GM23338 (cell line): ENCODE data around the gene PPP1R37. TPM values are rescaled to one million over a fixed set of nuclear protein-coding genes. Genes with fewer than 3 reads are reported as not detected.

Source experiments
- ATAC-seq: fragments of 200-7000 bp; cut with Tn5 transposase; 3 replicates; pipeline ENCODE4 v1.9.1; 2020
- DNase-seq: peaks from one replicate; pipeline ENCODE4 v3.0.0-alpha.2; 2015; ENCODE audit warnings: low spot score
- H2AFZ ChIP-seq: fragments of 200-600 bp; sonication (generic); 2 replicates; pipeline ENCODE4 v1.8.0; 2016; ENCODE audit warnings: antibody characterized with exemption, mild to moderate bottlenecking, moderate library complexity
- H3F3A ChIP-seq: fragments of 200-600 bp; sonication (generic); replicated peaks from 2 replicates; pipeline ENCODE4 v1.8.0; 2017; ENCODE audit warnings: antibody characterized with exemption, mixed run types, low read depth
- H3K27ac ChIP-seq: fragments of 200-600 bp; sonication (generic); 2 replicates; pipeline ENCODE4 v1.6.1; 2016; ENCODE audit warnings: low read depth
- H3K27me3 ChIP-seq: fragments of 200-600 bp; sonication (generic); 2 replicates; pipeline ENCODE4 v1.8.0; 2016; ENCODE audit warnings: mild to moderate bottlenecking, mixed run types, moderate library complexity; ENCODE audit not compliant: insufficient read depth
- H3K36me3 ChIP-seq: fragments of 200-600 bp; sonication (generic); 2 replicates; pipeline ENCODE4 v1.8.0; 2016; ENCODE audit warnings: mild to moderate bottlenecking; ENCODE audit not compliant: insufficient read depth
- H3K4me1 ChIP-seq: fragments of 200-600 bp; sonication (generic); 2 replicates; pipeline ENCODE4 v1.8.0; 2016; ENCODE audit warnings: mild to moderate bottlenecking, moderate library complexity; ENCODE audit not compliant: insufficient read depth
- H3K4me2 ChIP-seq: fragments of 200-600 bp; sonication (generic); 2 replicates; pipeline ENCODE4 v1.7.1; 2017; ENCODE audit warnings: mixed run types
- H3K4me3 ChIP-seq: fragments of 200-600 bp; sonication (generic); 2 replicates; pipeline ENCODE4 v1.6.1; 2016; ENCODE audit warnings: mixed run types
- H3K79me2 ChIP-seq: fragments of 200-600 bp; sonication (generic); replicated peaks from 2 replicates; pipeline ENCODE4 v1.8.0; 2017; ENCODE audit warnings: mild to moderate bottlenecking; ENCODE audit not compliant: insufficient read depth
- H3K9me2 ChIP-seq: fragments of 200-600 bp; sonication (generic); 2 replicates; pipeline ENCODE4 v1.8.0; 2017; ENCODE audit not compliant: insufficient read depth
- H4K20me1 ChIP-seq: fragments of 200-600 bp; sonication (generic); replicated peaks from 2 replicates; pipeline ENCODE4 v1.8.0; 2017; ENCODE audit warnings: mild to moderate bottlenecking; ENCODE audit not compliant: insufficient read depth
- H3K27ac Mint-ChIP-seq: 2 replicates; pipeline ENCODE4 v1.8.0; 2020; ENCODE audit warnings: inconsistent platforms, mild to moderate bottlenecking, moderate library complexity, mixed read lengths
- H3K27me3 Mint-ChIP-seq: 3 replicates; pipeline ENCODE4 v1.8.0; 2022; ENCODE audit warnings: low read depth, mild to moderate bottlenecking, moderate library complexity, mixed read lengths, inconsistent platforms; ENCODE audit not compliant: insufficient read depth, poor library complexity
- H3K36me3 Mint-ChIP-seq: 3 replicates; pipeline ENCODE4 v1.8.0; 2021; ENCODE audit warnings: low read depth, mild to moderate bottlenecking, inconsistent platforms, moderate library complexity, mixed read lengths
- H3K4me1 Mint-ChIP-seq: 3 replicates; pipeline ENCODE4 v1.8.0; 2020; ENCODE audit warnings: mild to moderate bottlenecking, inconsistent platforms, mixed read lengths
- H3K4me3 Mint-ChIP-seq: 3 replicates; pipeline ENCODE4 v1.8.0; 2021; ENCODE audit warnings: moderate library complexity, mild to moderate bottlenecking, inconsistent platforms, mixed read lengths
- H3K9me3 Mint-ChIP-seq: 3 replicates; pipeline ENCODE4 v1.8.0; 2020; ENCODE audit warnings: moderate library complexity, mild to moderate bottlenecking, inconsistent platforms, mixed read lengths
- CREB1 ChIP-seq: fragments of 250-450 bp; sonication (Bioruptor Pico); IDR thresholded peaks from 2 replicates; pipeline ENCODE4 v1.5.0; 2020; ENCODE audit warnings: low read depth, mild to moderate bottlenecking, moderate library complexity
- EZH2 ChIP-seq: fragments of 200-600 bp; sonication (generic); IDR thresholded peaks from one replicate; pipeline ENCODE4 v1.8.0; 2017; ENCODE audit warnings: antibody characterized with exemption, mild to moderate bottlenecking, low read depth; ENCODE audit not compliant: unreplicated experiment
- EZH2phosphoT487 ChIP-seq: fragments of 200-600 bp; sonication (generic); IDR thresholded peaks from one replicate; pipeline ENCODE4 v1.8.1; 2018; ENCODE audit warnings: antibody characterized with exemption; ENCODE audit not compliant: unreplicated experiment
- JUNB ChIP-seq: IDR thresholded peaks from one replicate; pipeline ENCODE4 v1.6.1; 2016; ENCODE audit warnings: antibody characterized with exemption; ENCODE audit not compliant: unreplicated experiment
- NANOG ChIP-seq: IDR thresholded peaks from 2 replicates; pipeline ENCODE4 v1.6.1; 2016; ENCODE audit warnings: antibody characterized with exemption, borderline replicate concordance
- POLR2AphosphoS5 ChIP-seq: IDR thresholded peaks from 2 replicates; pipeline ENCODE4 v1.6.1; 2016; ENCODE audit warnings: antibody characterized with exemption, low read depth
- ZNF114 ChIP-seq: fragments of 250-450 bp; sonication (Bioruptor Pico); IDR thresholded peaks from 2 replicates; pipeline ENCODE4 v1.5.0; 2020; ENCODE audit warnings: mild to moderate bottlenecking, moderate library complexity
- ZNF331 ChIP-seq: fragments of 250-450 bp; sonication (Bioruptor Pico); IDR thresholded peaks from 2 replicates; pipeline ENCODE4 v1.5.0; 2020; ENCODE audit warnings: low read depth, mild to moderate bottlenecking, moderate library complexity
- polyA plus RNA-seq: library from polyadenylated mRNA; unstranded; fragments of >200 nt; fragmentation: Nextera tagmentation; extraction: Ambion mirVana; gene quantifications from 2 replicates; pipeline ENCODE4 v1.2.1, GENCODE V29; 2016
- total RNA-seq: library from RNA; depleted of rRNA; stranded (reverse); fragments of >200 nt; shearing (Covaris generic); gene quantifications from 2 replicates; pipeline ENCODE4 v1.2.3, GENCODE V29; 2014
- TF ChIP-seq, protein P1 (sequence below): IDR thresholded peaks from one replicate; pipeline ENCODE4 v1.6.1; 2018; ENCODE audit warnings: antibody characterized with exemption; ENCODE audit not compliant: unreplicated experiment
- TF ChIP-seq, protein P2 (sequence below): IDR thresholded peaks from 2 replicates; pipeline ENCODE4 v1.6.1; 2016; ENCODE audit warnings: antibody characterized with exemption
- TF ChIP-seq, protein P3 (sequence below), 2 experiments: fragments of 200-600 bp in 1 of 2; sonication (generic) in 1 of 2; conservative IDR thresholded peaks; 2 replicates each; pipeline versions ENCODE4 v1.5.1 to v1.6.1; 2016 to 2017; ENCODE audit warnings: antibody characterized with exemption in 2 of 2, low read depth in 2 of 2, mild to moderate bottlenecking in 2 of 2, moderate library complexity in 1 of 2
- TF ChIP-seq, protein P4 (sequence below): fragments of 250-450 bp; sonication (Bioruptor Pico); IDR thresholded peaks from 2 replicates; pipeline ENCODE4 v1.5.0; 2020; ENCODE audit warnings: mild to moderate bottlenecking, moderate library complexity

The PPP1R37 gene
- total and polyA plus RNA-seq, 2 experiments from 2014 or later = 6.9 to 47.2 TPM

DNA sequence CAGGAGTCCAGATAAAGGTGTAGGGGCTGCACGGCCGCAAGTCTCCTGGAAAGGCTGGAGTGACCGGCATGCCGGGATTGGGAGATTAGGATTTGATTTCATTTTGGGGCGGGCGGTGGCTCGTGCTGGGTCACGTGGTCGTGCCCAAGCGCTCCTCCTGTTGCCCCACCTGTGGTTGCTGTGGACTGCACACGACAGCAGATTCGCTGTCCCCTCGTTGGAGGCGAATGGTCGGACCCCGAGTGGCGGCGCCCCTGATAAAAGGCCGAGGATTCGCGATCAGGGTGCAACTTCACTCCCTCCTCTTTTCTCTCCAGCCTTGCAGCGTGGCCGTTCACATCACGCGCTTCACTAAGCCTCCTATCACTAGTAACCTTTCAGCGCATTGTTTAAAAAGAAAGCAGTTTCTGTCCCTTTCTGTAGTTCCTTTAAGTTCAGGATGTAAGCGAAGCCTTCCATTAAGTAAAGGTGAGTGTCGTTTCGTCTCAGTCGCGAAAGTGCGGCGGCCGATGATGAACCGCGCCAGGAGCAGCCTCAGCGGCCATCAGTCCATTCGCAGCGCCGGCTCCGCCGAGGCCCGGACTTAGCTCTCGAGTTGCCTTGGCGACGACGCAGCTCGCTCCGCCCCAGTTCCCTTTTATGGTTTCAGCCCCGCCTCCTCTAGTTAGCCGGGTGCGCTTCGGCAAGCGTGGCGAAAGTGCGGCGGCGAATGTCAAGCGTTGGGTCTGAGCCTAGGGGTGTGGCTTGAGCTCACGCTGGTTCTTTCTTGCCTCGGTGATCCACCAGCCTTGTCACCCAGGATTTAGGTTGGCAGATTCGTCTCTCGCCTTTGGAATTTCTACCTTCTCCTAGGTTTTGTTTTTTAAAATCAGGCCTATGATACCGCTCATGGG lies 1.7 kb upstream of the PPP1R37 start:
- H2AFZ ChIP-seq = no peak overlapping the region

More for the DNA sequence above, 1.7 kb upstream of the PPP1R37 start:
- H3K36me3 Mint-ChIP-seq = peaks cover 34% of the 10 kb centered on the region
- peak; percentile 100 for DNase-seq
- Histone ChIP-seq H3K9me2 (no peaks in the 10 kb centered on the region), H3K27ac (peak overlapping the region; percentile 93), H3F3A (peaks cover 18% of the 10 kb centered on the region), H3K27me3 (no peaks in the 10 kb centered on the region), H3K36me3 (no peaks in the 10 kb centered on the region), H4K20me1 (peaks cover 26% of the 10 kb centered on the region), H3K4me3 (peak overlapping the region; percentile 63), H3K4me2 (peak overlapping the region; percentile 79), H3K79me2 (peaks cover 52% of the 10 kb centered on the region), H3K4me1 (peaks cover 24% of the 10 kb centered on the region)
- TF ChIP-seq CREB1 (CRISPR knock-in tag) = peak; percentile 78
- no peak for TF ChIP-seq ZNF331 (CRISPR knock-in tag)
- TF ChIP-seq, protein P1, sequence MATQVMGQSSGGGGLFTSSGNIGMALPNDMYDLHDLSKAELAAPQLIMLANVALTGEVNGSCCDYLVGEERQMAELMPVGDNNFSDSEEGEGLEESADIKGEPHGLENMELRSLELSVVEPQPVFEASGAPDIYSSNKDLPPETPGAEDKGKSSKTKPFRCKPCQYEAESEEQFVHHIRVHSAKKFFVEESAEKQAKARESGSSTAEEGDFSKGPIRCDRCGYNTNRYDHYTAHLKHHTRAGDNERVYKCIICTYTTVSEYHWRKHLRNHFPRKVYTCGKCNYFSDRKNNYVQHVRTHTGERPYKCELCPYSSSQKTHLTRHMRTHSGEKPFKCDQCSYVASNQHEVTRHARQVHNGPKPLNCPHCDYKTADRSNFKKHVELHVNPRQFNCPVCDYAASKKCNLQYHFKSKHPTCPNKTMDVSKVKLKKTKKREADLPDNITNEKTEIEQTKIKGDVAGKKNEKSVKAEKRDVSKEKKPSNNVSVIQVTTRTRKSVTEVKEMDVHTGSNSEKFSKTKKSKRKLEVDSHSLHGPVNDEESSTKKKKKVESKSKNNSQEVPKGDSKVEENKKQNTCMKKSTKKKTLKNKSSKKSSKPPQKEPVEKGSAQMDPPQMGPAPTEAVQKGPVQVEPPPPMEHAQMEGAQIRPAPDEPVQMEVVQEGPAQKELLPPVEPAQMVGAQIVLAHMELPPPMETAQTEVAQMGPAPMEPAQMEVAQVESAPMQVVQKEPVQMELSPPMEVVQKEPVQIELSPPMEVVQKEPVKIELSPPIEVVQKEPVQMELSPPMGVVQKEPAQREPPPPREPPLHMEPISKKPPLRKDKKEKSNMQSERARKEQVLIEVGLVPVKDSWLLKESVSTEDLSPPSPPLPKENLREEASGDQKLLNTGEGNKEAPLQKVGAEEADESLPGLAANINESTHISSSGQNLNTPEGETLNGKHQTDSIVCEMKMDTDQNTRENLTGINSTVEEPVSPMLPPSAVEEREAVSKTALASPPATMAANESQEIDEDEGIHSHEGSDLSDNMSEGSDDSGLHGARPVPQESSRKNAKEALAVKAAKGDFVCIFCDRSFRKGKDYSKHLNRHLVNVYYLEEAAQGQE = no peak
- TF ChIP-seq, protein P2, sequence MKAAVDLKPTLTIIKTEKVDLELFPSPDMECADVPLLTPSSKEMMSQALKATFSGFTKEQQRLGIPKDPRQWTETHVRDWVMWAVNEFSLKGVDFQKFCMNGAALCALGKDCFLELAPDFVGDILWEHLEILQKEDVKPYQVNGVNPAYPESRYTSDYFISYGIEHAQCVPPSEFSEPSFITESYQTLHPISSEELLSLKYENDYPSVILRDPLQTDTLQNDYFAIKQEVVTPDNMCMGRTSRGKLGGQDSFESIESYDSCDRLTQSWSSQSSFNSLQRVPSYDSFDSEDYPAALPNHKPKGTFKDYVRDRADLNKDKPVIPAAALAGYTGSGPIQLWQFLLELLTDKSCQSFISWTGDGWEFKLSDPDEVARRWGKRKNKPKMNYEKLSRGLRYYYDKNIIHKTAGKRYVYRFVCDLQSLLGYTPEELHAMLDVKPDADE = peak; percentile 62
- peak; percentile 92 for TF ChIP-seq POLR2AphosphoS5
- no peak for TF ChIP-seq EZH2
- TF ChIP-seq EZH2phosphoT487 = no peak
- TF ChIP-seq, protein P3, sequence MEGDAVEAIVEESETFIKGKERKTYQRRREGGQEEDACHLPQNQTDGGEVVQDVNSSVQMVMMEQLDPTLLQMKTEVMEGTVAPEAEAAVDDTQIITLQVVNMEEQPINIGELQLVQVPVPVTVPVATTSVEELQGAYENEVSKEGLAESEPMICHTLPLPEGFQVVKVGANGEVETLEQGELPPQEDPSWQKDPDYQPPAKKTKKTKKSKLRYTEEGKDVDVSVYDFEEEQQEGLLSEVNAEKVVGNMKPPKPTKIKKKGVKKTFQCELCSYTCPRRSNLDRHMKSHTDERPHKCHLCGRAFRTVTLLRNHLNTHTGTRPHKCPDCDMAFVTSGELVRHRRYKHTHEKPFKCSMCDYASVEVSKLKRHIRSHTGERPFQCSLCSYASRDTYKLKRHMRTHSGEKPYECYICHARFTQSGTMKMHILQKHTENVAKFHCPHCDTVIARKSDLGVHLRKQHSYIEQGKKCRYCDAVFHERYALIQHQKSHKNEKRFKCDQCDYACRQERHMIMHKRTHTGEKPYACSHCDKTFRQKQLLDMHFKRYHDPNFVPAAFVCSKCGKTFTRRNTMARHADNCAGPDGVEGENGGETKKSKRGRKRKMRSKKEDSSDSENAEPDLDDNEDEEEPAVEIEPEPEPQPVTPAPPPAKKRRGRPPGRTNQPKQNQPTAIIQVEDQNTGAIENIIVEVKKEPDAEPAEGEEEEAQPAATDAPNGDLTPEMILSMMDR (conservative IDR thresholded peaks at IDR 0.05; ENCODE audit: low read depth in 2 of 2) = no peak
- TF ChIP-seq ZNF114 (CRISPR knock-in tag) = no peak
- no peak for TF ChIP-seq NANOG
- TF ChIP-seq JUNB = no peak
- TF ChIP-seq, protein P4, sequence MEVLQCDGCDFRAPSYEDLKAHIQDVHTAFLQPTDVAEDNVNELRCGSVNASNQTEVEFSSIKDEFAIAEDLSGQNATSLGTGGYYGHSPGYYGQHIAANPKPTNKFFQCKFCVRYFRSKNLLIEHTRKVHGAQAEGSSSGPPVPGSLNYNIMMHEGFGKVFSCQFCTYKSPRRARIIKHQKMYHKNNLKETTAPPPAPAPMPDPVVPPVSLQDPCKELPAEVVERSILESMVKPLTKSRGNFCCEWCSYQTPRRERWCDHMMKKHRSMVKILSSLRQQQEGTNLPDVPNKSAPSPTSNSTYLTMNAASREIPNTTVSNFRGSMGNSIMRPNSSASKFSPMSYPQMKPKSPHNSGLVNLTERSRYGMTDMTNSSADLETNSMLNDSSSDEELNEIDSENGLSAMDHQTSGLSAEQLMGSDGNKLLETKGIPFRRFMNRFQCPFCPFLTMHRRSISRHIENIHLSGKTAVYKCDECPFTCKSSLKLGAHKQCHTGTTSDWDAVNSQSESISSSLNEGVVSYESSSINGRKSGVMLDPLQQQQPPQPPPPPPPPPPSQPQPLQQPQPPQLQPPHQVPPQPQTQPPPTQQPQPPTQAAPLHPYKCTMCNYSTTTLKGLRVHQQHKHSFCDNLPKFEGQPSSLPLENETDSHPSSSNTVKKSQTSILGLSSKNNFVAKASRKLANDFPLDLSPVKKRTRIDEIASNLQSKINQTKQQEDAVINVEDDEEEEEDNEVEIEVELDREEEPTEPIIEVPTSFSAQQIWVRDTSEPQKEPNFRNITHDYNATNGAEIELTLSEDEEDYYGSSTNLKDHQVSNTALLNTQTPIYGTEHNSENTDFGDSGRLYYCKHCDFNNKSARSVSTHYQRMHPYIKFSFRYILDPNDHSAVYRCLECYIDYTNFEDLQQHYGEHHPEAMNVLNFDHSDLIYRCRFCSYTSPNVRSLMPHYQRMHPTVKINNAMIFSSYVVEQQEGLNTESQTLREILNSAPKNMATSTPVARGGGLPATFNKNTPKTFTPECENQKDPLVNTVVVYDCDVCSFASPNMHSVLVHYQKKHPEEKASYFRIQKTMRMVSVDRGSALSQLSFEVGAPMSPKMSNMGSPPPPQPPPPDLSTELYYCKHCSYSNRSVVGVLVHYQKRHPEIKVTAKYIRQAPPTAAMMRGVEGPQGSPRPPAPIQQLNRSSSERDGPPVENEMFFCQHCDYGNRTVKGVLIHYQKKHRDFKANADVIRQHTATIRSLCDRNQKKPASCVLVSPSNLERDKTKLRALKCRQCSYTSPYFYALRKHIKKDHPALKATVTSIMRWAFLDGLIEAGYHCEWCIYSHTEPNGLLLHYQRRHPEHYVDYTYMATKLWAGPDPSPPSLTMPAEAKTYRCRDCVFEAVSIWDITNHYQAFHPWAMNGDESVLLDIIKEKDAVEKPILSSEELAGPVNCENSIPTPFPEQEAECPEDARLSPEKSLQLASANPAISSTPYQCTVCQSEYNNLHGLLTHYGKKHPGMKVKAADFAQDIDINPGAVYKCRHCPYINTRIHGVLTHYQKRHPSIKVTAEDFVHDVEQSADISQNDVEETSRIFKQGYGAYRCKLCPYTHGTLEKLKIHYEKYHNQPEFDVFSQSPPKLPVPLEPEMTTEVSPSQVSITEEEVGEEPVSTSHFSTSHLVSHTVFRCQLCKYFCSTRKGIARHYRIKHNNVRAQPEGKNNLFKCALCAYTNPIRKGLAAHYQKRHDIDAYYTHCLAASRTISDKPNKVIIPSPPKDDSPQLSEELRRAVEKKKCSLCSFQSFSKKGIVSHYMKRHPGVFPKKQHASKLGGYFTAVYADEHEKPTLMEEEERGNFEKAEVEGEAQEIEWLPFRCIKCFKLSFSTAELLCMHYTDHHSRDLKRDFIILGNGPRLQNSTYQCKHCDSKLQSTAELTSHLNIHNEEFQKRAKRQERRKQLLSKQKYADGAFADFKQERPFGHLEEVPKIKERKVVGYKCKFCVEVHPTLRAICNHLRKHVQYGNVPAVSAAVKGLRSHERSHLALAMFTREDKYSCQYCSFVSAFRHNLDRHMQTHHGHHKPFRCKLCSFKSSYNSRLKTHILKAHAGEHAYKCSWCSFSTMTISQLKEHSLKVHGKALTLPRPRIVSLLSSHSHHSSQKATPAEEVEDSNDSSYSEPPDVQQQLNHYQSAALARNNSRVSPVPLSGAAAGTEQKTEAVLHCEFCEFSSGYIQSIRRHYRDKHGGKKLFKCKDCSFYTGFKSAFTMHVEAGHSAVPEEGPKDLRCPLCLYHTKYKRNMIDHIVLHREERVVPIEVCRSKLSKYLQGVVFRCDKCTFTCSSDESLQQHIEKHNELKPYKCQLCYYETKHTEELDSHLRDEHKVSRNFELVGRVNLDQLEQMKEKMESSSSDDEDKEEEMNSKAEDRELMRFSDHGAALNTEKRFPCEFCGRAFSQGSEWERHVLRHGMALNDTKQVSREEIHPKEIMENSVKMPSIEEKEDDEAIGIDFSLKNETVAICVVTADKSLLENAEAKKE = no peak
- H3K27me3 Mint-ChIP-seq = peaks cover 32% of the 10 kb centered on the region
- peak overlapping the region; percentile 85 for H3K4me3 Mint-ChIP-seq
- H3K27ac Mint-ChIP-seq = peak overlapping the region; percentile 100
- H3K4me1 Mint-ChIP-seq = peaks cover 36% of the 10 kb centered on the region
- no peaks in the 10 kb centered on the region for H3K9me3 Mint-ChIP-seq
- ATAC-seq = peak; percentile 76
